Measurements from ENCODE around the gene RBM47. TPM values are rescaled to one million over a fixed set of nuclear protein-coding genes. Genes with fewer than 3 reads are reported as not detected.

RBM47 gene
- total RNA-seq, 1 donor, result 2.2 TPM

GRCh38 chr4:40648742-40649281 is 19.1 kb upstream of the RBM47 start:
- no peaks in the 10 kb centered on the region for H3K27me3 ChIP-seq (ENCODE audit: insufficient read depth, low read length)
- no peak overlapping the region for H3K27ac ChIP-seq (ENCODE audit: low read depth, low read length)
- DNase-seq (ENCODE audit: insufficient read length, low spot score, missing footprints), result no peak
- no peaks in the 10 kb centered on the region for H3K4me1 ChIP-seq (ENCODE audit: insufficient read depth, low read length)
- H3K4me3 ChIP-seq (ENCODE audit: insufficient read depth, low read length), result no peak overlapping the region
- no peaks in the 10 kb centered on the region for H3K9me3 ChIP-seq (ENCODE audit: low read depth, low read length)
- H4K20me1 ChIP-seq (ENCODE audit: insufficient read depth, low read length), result no peaks in the 10 kb centered on the region
- H3K4me2 ChIP-seq (ENCODE audit: insufficient read depth, low read length), result no peak overlapping the region
- H2AFZ ChIP-seq (ENCODE audit: low read length), result no peak overlapping the region
- no peaks in the 10 kb centered on the region for H3K79me2 ChIP-seq (ENCODE audit: insufficient read depth, low read length)
- no peak for TF ChIP-seq CTCF (IDR thresholded peaks at IDR 0.05; ENCODE audit: extremely low read depth, low read depth, low read length)
- H3K36me3 ChIP-seq (ENCODE audit: insufficient read depth, low read length), result no peaks in the 10 kb centered on the region

GRCh38 chr4:40648131-40648530 is 18.5 kb upstream of the RBM47 start:
- Histone ChIP-seq H3K27me3 (ENCODE audit: insufficient read depth, low read length) (no peaks in the 10 kb centered on the region), H3K4me2 (ENCODE audit: insufficient read depth, low read length) (no peak overlapping the region), H3K9me3 (ENCODE audit: low read depth, low read length) (no peaks in the 10 kb centered on the region), H3K79me2 (ENCODE audit: insufficient read depth, low read length) (no peaks in the 10 kb centered on the region), H3K27ac (ENCODE audit: low read depth, low read length) (no peak overlapping the region), H4K20me1 (ENCODE audit: insufficient read depth, low read length) (no peaks in the 10 kb centered on the region), H3K4me3 (ENCODE audit: insufficient read depth, low read length) (no peak overlapping the region), H3K36me3 (ENCODE audit: insufficient read depth, low read length) (no peaks in the 10 kb centered on the region), H3K4me1 (ENCODE audit: insufficient read depth, low read length) (no peaks in the 10 kb centered on the region), H2AFZ (ENCODE audit: low read length) (no peak overlapping the region)
- DNase-seq (ENCODE audit: insufficient read length, low spot score, missing footprints), result no peak
- no peak for TF ChIP-seq CTCF (IDR thresholded peaks at IDR 0.05; ENCODE audit: extremely low read depth, low read depth, low read length)

- no peak for TF ChIP-seq CTCF (IDR thresholded peaks at IDR 0.05; ENCODE audit: extremely low read depth, low read depth, low read length)
- no peaks in the 10 kb centered on the region for H3K79me2 ChIP-seq (ENCODE audit: insufficient read depth, low read length)
- no peaks in the 10 kb centered on the region for H4K20me1 ChIP-seq (ENCODE audit: insufficient read depth, low read length)
- H3K27me3 ChIP-seq (ENCODE audit: insufficient read depth, low read length), result no peaks in the 10 kb centered on the region
- H3K27ac ChIP-seq (ENCODE audit: low read depth, low read length), result no peak overlapping the region
- no peak overlapping the region for H3K4me3 ChIP-seq (ENCODE audit: insufficient read depth, low read length)
- H3K4me2 ChIP-seq (ENCODE audit: insufficient read depth, low read length), result no peak overlapping the region
- H2AFZ ChIP-seq (ENCODE audit: low read length), result no peak overlapping the region
- no peak for DNase-seq (ENCODE audit: insufficient read length, low spot score, missing footprints)
- H3K4me1 ChIP-seq (ENCODE audit: insufficient read depth, low read length), result no peaks in the 10 kb centered on the region
- no peaks in the 10 kb centered on the region for H3K9me3 ChIP-seq (ENCODE audit: low read depth, low read length)
- H3K36me3 ChIP-seq (ENCODE audit: insufficient read depth, low read length), result no peaks in the 10 kb centered on the region
These were observed 15.9 kb upstream of the RBM47 start for GRCh38 chr4:40645586-40645985.

- Histone ChIP-seq H3K9me3 (ENCODE audit: low read depth, low read length) (no peaks in the 10 kb centered on the region), H4K20me1 (ENCODE audit: insufficient read depth, low read length) (no peaks in the 10 kb centered on the region), H3K36me3 (ENCODE audit: insufficient read depth, low read length) (no peaks in the 10 kb centered on the region), H3K27me3 (ENCODE audit: insufficient read depth, low read length) (no peaks in the 10 kb centered on the region), H3K4me2 (ENCODE audit: insufficient read depth, low read length) (no peak overlapping the region), H2AFZ (ENCODE audit: low read length) (no peak overlapping the region), H3K4me3 (ENCODE audit: insufficient read depth, low read length) (no peak overlapping the region), H3K27ac (ENCODE audit: low read depth, low read length) (no peak overlapping the region), H3K4me1 (ENCODE audit: insufficient read depth, low read length) (peaks cover 10% of the 10 kb centered on the region), H3K79me2 (ENCODE audit: insufficient read depth, low read length) (no peaks in the 10 kb centered on the region)
- no peak for TF ChIP-seq CTCF (IDR thresholded peaks at IDR 0.05; ENCODE audit: extremely low read depth, low read depth, low read length)
- no peak for DNase-seq (ENCODE audit: insufficient read length, low spot score, missing footprints)
These were observed 2.4 kb upstream of the RBM47 start for GRCh38 chr4:40632080-40632479.
